ENCODE data around the gene TVP23C.

DNA sequence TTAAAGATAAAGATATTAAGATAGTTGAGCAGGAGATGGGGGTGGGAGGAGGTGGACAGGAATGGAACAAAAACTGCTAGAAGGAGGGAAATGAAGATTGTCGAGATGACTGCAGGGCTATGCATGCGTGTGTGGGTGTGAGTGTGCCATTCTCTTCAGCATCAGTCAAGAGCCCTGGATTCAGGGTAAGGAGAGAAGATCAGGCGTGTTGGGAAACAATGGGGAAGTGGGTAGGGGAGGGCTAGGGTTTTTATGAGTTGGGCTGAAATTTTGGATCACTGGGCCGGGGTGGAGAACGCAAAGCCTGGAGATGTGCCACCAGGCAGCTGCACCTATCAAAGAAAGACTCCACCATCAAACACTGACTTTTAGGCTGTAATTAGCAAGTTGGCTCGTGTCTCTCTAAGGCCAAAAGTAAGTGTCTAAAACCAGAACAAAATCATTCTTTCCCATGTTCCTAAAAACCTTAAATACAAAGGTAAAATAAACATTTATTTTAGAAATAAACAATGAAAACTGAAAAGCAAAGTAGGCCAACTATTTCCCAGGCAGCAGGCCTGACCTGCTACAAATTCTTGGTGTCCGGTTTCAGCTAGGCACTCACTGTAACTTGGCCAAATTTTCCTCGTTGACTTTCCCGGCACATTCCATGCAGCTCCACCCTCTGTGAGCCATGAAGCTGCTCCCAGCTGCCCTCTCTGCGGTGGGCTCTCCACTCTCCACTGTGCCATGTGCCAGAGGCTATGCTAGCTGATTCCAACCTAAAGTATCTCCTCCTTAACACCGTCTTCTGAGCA lies 100.1 kb downstream of the TVP23C start:
- TF ChIP-seq EZH2phosphoT487 (IDR thresholded peaks at IDR 0.05; ENCODE audit: borderline replicate concordance) = no peak
- no peak for TF ChIP-seq CTCF (IDR thresholded peaks at IDR 0.05 in 2 of 3, conservative IDR thresholded peaks at IDR 0.05 in 1 of 3; ENCODE audit: borderline replicate concordance in 1 of 3, insufficient read depth in 1 of 3, low read depth in 2 of 3, low read length in 2 of 3)
- no peak for TF ChIP-seq POLR2AphosphoS5 (IDR thresholded peaks at IDR 0.05; ENCODE audit: low read depth, low read length)
- no peak for TF ChIP-seq POLR2A (IDR thresholded peaks at IDR 0.05; ENCODE audit: borderline replicate concordance, extremely low read depth, insufficient read depth, insufficient read length)
- no peak for TF ChIP-seq EGR1 (IDR thresholded peaks at IDR 0.05; ENCODE audit: low read depth)
- no peak for TF ChIP-seq SP1 (IDR thresholded peaks at IDR 0.05; ENCODE audit: low read depth)
- TF ChIP-seq, protein P1, sequence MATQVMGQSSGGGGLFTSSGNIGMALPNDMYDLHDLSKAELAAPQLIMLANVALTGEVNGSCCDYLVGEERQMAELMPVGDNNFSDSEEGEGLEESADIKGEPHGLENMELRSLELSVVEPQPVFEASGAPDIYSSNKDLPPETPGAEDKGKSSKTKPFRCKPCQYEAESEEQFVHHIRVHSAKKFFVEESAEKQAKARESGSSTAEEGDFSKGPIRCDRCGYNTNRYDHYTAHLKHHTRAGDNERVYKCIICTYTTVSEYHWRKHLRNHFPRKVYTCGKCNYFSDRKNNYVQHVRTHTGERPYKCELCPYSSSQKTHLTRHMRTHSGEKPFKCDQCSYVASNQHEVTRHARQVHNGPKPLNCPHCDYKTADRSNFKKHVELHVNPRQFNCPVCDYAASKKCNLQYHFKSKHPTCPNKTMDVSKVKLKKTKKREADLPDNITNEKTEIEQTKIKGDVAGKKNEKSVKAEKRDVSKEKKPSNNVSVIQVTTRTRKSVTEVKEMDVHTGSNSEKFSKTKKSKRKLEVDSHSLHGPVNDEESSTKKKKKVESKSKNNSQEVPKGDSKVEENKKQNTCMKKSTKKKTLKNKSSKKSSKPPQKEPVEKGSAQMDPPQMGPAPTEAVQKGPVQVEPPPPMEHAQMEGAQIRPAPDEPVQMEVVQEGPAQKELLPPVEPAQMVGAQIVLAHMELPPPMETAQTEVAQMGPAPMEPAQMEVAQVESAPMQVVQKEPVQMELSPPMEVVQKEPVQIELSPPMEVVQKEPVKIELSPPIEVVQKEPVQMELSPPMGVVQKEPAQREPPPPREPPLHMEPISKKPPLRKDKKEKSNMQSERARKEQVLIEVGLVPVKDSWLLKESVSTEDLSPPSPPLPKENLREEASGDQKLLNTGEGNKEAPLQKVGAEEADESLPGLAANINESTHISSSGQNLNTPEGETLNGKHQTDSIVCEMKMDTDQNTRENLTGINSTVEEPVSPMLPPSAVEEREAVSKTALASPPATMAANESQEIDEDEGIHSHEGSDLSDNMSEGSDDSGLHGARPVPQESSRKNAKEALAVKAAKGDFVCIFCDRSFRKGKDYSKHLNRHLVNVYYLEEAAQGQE (IDR thresholded peaks at IDR 0.05; ENCODE audit: low read depth) = no peak
- TF ChIP-seq ATF3 (IDR thresholded peaks at IDR 0.05) = no peak
- TF ChIP-seq EZH2 (IDR thresholded peaks at IDR 0.05) = no peak
- TF ChIP-seq, protein P2, sequence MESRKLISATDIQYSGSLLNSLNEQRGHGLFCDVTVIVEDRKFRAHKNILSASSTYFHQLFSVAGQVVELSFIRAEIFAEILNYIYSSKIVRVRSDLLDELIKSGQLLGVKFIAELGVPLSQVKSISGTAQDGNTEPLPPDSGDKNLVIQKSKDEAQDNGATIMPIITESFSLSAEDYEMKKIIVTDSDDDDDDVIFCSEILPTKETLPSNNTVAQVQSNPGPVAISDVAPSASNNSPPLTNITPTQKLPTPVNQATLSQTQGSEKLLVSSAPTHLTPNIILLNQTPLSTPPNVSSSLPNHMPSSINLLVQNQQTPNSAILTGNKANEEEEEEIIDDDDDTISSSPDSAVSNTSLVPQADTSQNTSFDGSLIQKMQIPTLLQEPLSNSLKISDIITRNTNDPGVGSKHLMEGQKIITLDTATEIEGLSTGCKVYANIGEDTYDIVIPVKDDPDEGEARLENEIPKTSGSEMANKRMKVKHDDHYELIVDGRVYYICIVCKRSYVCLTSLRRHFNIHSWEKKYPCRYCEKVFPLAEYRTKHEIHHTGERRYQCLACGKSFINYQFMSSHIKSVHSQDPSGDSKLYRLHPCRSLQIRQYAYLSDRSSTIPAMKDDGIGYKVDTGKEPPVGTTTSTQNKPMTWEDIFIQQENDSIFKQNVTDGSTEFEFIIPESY (IDR thresholded peaks at IDR 0.05; ENCODE audit: extremely low read depth, insufficient replicate concordance, low read length) = no peak
- TF ChIP-seq CEBPB (IDR thresholded peaks at IDR 0.05; ENCODE audit: low read depth) = no peak
- no peak for TF ChIP-seq JUND (IDR thresholded peaks at IDR 0.05)

Data from HCT116 (cell line).